K562 (cell line): ENCODE measurements around the gene KLHL29. TPM values are rescaled to one million over a fixed set of nuclear protein-coding genes. Genes with fewer than 3 reads are reported as not detected.

Experiments used
- CBX1 ChIP-seq: sonication (generic); IDR thresholded peaks from 2 replicates; pipeline ENCODE4 v1.6.1; 2016; ENCODE audit warnings: antibody characterized with exemption, low read depth, mild to moderate bottlenecking
- FOXA1 ChIP-seq: fragments of 450-650 bp; IDR thresholded peaks from 2 replicates; pipeline ENCODE4 v1.6.1; 2016; ENCODE audit warnings: mild to moderate bottlenecking, borderline replicate concordance
- FOXO4 ChIP-seq: fragments of 450-650 bp; formaldehyde crosslinking; IDR thresholded peaks from 2 replicates; pipeline ENCODE4 v1.4.0; 2020; ENCODE audit warnings: mild to moderate bottlenecking, moderate library complexity
- PRPF4 ChIP-seq: fragments of 200-400 bp; formaldehyde crosslinking; IDR thresholded peaks from one replicate; pipeline ENCODE4 v1.6.1; 2017; ENCODE audit warnings: low read length, low read depth, mild to moderate bottlenecking; ENCODE audit not compliant: insufficient read depth, poor library complexity, severe bottlenecking
- TCF7L2 ChIP-seq: fragments of 150-350 bp; IDR thresholded peaks from 2 replicates; pipeline ENCODE4 v1.6.1; 2016; ENCODE audit warnings: low read depth, mild to moderate bottlenecking, low read length, moderate library complexity
- ZMIZ1 ChIP-seq, 2 experiments: fragments of 150-350 bp in 1 of 2; IDR thresholded peaks; 2 replicates each; pipeline ENCODE4 v1.6.1; 2012 to 2016; ENCODE audit warnings: low read depth in 2 of 2, low read length in 2 of 2, mild to moderate bottlenecking in 1 of 2, moderate library complexity in 1 of 2
- ZNF384 ChIP-seq: IDR thresholded peaks from 2 replicates; pipeline ENCODE4 v1.6.1; 2012; ENCODE audit warnings: low read depth, low read length, improper control_type of control experiment
- ZNF449 ChIP-seq: fragments of 250-450 bp; sonication (Bioruptor Pico); IDR thresholded peaks from 2 replicates; pipeline ENCODE4 v1.8.0; 2022; ENCODE audit warnings: moderate library complexity, mild to moderate bottlenecking, inconsistent platforms
- ZNF592 ChIP-seq: fragments of 450-650 bp; IDR thresholded peaks from 2 replicates; pipeline ENCODE4 v1.6.1; 2017; ENCODE audit warnings: antibody characterized with exemption, mild to moderate bottlenecking
- ZSCAN32 ChIP-seq: fragments of 450-650 bp; formaldehyde crosslinking; IDR thresholded peaks from 2 replicates; pipeline ENCODE4 v1.4.0; 2020; ENCODE audit warnings: mild to moderate bottlenecking, moderate library complexity
- polyA plus RNA-seq, 8 experiments: library from polyadenylated mRNA; depleted of rRNA in 4 of 8; stranded (reverse) in 5 of 8; unstranded in 3 of 8; fragments of >200 nt; fragmentation: Nextera tagmentation in 2 of 8; fragmentation: Illumina TruSeq in 1 of 8; extraction: Ambion mirVana in 2 of 8; extraction: Trizol in 1 of 8; gene quantifications; 2 replicates each; pipeline versions ENCODE4 v1.2.1 to v1.2.3, GENCODE V29; 2011 to 2014; ENCODE audit warnings: inconsistent platforms in 1 of 8, missing spikeins in 1 of 8
- total RNA-seq, 7 experiments: library from RNA; depleted of rRNA in 6 of 7; stranded (reverse); fragments of >200 nt in 6 of 7; fragmentation: Illumina TruSeq in 2 of 7; extraction: Trizol in 2 of 7; gene quantifications; 2 replicates each; pipeline versions ENCODE4 v1.2.1 to v1.2.3, GENCODE V29; 2011 to 2021; ENCODE audit warnings: low replicate concordance in 1 of 7

The KLHL29 gene
- total and polyA plus RNA-seq, 9 of the 15 experiments (the other 6 are each of a cell fraction or from before 2014, with no cell fraction given), result 0.03 to 0.31 (median 0.08) TPM; not detected in 1

GRCh38 chr2:23618265-23618664, 233.3 kb downstream of the KLHL29 start (continued):
- no peak for TF ChIP-seq ZMIZ1 (IDR thresholded peaks at IDR 0.05; ENCODE audit: low read depth in 2 of 2, low read length in 2 of 2)
- no peak for TF ChIP-seq FOXA1
- no peak for TF ChIP-seq FOXO4 (CRISPR knock-in tag)
- no peak for TF ChIP-seq PRPF4
- no peak for TF ChIP-seq ZNF592
- no peak for TF ChIP-seq ZSCAN32 (CRISPR knock-in tag)
- no peak for TF ChIP-seq ZNF449 (CRISPR knock-in tag)
- no peak for TF ChIP-seq CBX1
- TF ChIP-seq TCF7L2, result no peak
- no peak for TF ChIP-seq ZNF384
